GM12873 (cell line): ENCODE data around the gene TNFRSF18.

ENCODE experiments used
- TF ChIP-seq, protein P1 (sequence below): IDR thresholded peaks from 2 replicates; pipeline ENCODE4 v1.5.1; 2012; ENCODE audit warnings: low read depth, mild to moderate bottlenecking, moderate library complexity, low read length, control low read depth; ENCODE audit not compliant: insufficient read depth; ENCODE audit errors: missing control alignments

Gene TNFRSF18

DNA sequence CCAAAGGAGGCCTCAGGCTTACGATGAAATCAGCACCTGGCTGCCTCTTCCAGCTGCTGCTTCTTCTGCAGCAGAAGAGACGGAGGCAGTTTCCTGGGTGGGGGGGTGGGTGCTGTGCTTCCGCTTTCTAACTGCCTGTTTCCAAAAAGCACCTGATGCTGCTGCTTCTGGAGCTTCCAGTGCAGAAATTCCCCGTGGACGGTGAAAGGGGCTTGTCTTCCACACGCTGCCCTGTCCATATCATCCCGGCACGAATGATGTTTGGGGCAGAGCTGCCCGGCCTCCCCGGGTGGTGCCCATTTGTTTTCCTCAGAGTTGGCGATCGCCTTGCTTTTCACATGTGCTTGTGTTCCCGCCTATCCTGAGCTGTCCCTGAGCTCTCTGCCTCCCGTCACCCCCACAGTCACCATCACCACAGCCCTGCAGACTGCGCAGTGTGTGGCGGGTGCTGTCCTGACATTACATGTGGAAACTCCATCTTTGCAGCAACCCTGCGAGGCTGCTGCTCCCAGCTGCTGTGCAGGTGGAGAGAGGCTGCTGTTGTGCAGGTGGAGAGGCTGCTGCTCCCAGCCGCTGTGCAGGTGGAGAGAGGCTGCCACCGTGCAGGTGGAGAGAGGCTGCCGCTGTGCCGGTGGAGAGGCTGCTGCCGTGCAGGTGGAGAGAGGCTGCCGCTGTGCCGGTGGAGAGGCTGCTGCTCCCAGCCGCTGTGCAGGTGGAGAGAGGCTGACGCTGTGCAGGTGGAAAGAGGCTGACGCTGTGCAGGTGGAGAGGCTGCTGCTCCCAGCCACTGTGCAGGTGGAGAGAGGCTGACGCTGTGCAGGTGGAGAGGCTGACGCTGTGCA lies 30.9 kb downstream of the TNFRSF18 start:
- TF ChIP-seq, protein P1, sequence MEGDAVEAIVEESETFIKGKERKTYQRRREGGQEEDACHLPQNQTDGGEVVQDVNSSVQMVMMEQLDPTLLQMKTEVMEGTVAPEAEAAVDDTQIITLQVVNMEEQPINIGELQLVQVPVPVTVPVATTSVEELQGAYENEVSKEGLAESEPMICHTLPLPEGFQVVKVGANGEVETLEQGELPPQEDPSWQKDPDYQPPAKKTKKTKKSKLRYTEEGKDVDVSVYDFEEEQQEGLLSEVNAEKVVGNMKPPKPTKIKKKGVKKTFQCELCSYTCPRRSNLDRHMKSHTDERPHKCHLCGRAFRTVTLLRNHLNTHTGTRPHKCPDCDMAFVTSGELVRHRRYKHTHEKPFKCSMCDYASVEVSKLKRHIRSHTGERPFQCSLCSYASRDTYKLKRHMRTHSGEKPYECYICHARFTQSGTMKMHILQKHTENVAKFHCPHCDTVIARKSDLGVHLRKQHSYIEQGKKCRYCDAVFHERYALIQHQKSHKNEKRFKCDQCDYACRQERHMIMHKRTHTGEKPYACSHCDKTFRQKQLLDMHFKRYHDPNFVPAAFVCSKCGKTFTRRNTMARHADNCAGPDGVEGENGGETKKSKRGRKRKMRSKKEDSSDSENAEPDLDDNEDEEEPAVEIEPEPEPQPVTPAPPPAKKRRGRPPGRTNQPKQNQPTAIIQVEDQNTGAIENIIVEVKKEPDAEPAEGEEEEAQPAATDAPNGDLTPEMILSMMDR = no peak

DNA sequence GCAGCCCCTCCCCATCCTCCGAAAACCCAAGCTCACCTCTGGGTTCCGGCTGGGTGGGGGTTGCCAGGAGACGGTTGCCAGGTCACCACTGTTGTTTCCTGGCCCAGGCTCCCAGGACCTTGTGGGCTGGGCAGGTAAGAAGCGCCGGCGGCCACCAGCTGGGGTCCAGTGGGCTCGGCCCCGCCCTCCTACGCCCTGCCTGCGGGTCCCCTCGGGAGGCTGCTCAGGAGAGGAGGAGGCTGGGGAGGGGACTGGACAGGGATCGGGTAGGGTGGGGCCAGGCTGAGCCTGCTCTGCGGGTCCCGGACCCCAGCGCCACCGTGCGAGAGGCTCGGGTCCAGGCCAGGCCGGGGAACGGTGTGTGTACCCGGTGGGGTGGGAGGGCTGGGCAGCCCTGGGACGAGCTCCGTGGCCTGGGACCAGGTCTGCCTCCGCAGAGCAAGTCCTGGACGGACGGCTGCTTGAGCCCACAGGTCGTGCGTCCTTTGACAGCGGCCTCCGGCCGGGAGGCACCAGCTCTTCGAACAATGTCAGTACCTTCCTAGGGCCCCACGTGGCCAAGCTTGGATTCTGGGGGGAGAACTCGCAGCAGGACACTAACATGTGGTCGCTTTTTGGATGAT lies 32.5 kb downstream of the TNFRSF18 start, which contains the start of gene TTLL10:
TSS of gene TTLL10 (plus strand) at position 88 of the 623 bp plus-strand sequence. CDS start 5,336 bp downstream, outside the sequence.
- TF ChIP-seq, protein P1 = no peak

DNA sequence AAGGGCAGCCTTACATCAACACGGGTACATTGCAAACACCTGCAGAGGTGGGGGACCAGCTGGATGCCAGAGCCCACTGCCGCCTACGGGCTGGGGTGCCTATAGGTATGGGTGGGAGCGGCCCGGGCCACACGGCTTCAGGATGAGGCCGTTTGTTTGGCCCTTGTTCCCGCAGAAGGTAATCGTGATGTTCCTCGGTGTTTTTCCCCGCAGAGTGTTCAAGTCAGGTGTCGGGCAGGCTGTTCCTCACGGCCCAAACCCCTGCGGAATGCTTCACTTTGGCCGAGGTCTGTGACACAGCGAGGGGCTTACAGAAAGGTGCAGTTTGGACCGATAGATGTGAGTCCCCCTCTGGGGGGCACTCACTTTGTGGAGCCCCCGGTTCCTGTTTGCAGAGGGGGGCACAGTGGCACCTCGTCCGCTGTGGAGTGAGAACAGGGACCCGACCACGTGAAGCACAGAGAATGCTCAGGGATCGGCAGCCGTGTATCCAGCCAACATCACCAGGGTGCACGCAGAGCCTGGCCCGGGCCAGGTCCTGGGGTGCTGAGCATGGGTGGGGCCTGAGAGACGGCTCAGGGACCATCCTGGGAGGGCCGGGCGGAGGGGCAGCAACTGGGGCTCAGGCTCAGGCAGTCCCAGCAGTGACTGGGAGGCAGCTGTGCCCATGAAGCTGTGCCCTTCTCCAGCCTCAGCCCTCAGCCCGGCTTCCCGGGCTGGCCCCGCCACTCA lies 33.2 kb downstream of the TNFRSF18 start:
- TF ChIP-seq, protein P1 = no peak

- TF ChIP-seq, protein P1 = no peak
Measured at GRCh38 chr1:1171546-1172340, 34.6 kb downstream of the TNFRSF18 start.

GRCh38 chr1:1171161-1171545 lies 35.2 kb downstream of the TNFRSF18 start:
- TF ChIP-seq, protein P1 = no peak

DNA sequence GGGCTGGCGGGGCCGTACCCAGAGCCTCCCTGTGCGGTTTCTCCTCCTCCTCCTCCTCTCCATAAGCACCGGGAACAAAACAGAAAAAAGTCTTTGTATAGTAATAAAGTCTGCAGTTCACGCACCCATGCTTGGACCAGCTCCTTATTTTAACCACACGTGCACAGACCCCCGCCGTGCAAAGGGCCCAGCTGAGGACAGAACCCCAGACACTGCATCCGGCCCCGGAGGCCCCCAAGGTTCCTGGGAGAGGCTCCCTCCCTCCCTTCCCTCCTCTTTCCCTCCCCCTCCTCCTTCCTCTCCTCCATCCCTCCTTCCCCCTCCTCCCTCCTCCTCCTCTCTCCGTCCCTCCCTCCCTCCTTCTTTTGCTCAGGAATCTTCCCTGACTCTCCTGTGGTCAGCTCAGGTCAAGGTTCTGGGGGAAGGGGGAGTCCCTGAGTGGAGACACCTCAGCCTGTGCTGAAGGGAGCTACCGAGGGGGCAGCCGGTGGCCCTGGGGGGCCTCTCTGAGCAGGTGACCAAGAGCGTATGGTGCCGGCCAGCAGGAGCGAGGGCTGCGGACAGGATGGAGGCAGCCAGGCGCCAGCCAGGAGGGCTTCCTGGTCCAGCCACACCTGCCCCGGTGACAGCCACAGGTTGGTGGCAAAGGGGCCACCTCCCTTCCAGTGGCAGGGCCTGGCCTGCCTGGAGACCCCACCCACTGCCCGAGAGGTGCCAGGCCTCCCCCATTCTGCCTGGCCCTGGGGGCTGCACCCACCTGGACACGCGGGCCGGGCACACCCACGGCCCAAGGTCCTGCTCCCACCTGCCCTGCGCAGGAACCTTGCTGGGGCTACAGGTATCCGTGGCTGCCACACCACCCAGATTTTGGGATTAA lies 35.9 kb downstream of the TNFRSF18 start:
- TF ChIP-seq, protein P1 = no peak
